Hepatocyte (in vitro differentiated cells): ENCODE results near the gene RAF1. TPM values are rescaled to one million over a fixed set of nuclear protein-coding genes. Genes with fewer than 3 reads are reported as not detected.

Experiments used
- DNase-seq: peaks from one replicate; pipeline ENCODE4 v3.0.0-alpha.2; 2016; ENCODE audit warnings: low spot score
- H2AFZ ChIP-seq: fragments of 200-600 bp; sonication (generic); 2 replicates; pipeline ENCODE4 v1.6.0; 2016; ENCODE audit warnings: antibody characterized with exemption, mild to moderate bottlenecking
- H3K27ac ChIP-seq: fragments of 200-600 bp; sonication (generic); 2 replicates; pipeline ENCODE4 v1.5.1; 2016; ENCODE audit warnings: mild to moderate bottlenecking
- H3K27me3 ChIP-seq: fragments of 200-600 bp; sonication (generic); 2 replicates; pipeline ENCODE4 v1.6.1; 2016
- H3K36me3 ChIP-seq: fragments of 200-600 bp; sonication (generic); replicated peaks from 2 replicates; pipeline ENCODE4 v1.5.1; 2016; ENCODE audit warnings: low read depth; ENCODE audit not compliant: insufficient read depth
- H3K4me1 ChIP-seq: fragments of 200-600 bp; sonication (generic); 2 replicates; pipeline ENCODE4 v1.5.1; 2016; ENCODE audit warnings: mild to moderate bottlenecking, moderate library complexity; ENCODE audit not compliant: insufficient read depth
- H3K4me2 ChIP-seq: fragments of 200-600 bp; sonication (generic); 2 replicates; pipeline ENCODE4 v1.6.0; 2016
- H3K4me3 ChIP-seq: fragments of 200-600 bp; sonication (generic); 2 replicates; pipeline ENCODE4 v1.5.1; 2016; ENCODE audit warnings: mild to moderate bottlenecking
- H3K79me2 ChIP-seq: fragments of 200-600 bp; sonication (generic); 2 replicates; pipeline ENCODE4 v1.6.0; 2017; ENCODE audit warnings: mild to moderate bottlenecking
- H3K9me2 ChIP-seq: fragments of 200-600 bp; sonication (generic); replicated peaks from 2 replicates; pipeline ENCODE4 v1.6.0; 2017; ENCODE audit warnings: mild to moderate bottlenecking; ENCODE audit not compliant: insufficient read depth
- H3K9me3 ChIP-seq: fragments of 200-600 bp; sonication (generic); 2 replicates; pipeline ENCODE4 v1.5.1; 2016; ENCODE audit warnings: low read depth, mild to moderate bottlenecking
- H4K20me1 ChIP-seq: fragments of 200-600 bp; sonication (generic); 2 replicates; pipeline ENCODE4 v1.6.0; 2016; ENCODE audit warnings: mild to moderate bottlenecking; ENCODE audit not compliant: insufficient read depth, poor library complexity, severe bottlenecking
- CTCF ChIP-seq: fragments of 200-600 bp; sonication (generic); IDR thresholded peaks from 2 replicates; pipeline ENCODE4 v1.5.1; 2016; ENCODE audit warnings: antibody characterized with exemption, mild to moderate bottlenecking; ENCODE audit not compliant: poor library complexity
- EZH2 ChIP-seq: fragments of 200-600 bp; sonication (generic); IDR thresholded peaks from 2 replicates; pipeline ENCODE4 v1.6.1; 2016; ENCODE audit warnings: antibody characterized with exemption, mild to moderate bottlenecking, borderline replicate concordance
- EZH2phosphoT487 ChIP-seq: fragments of 200-600 bp; sonication (generic); IDR thresholded peaks from one replicate; pipeline ENCODE4 v1.6.1; 2018; ENCODE audit warnings: antibody characterized with exemption, mild to moderate bottlenecking, low read depth, moderate library complexity; ENCODE audit not compliant: unreplicated experiment, severe bottlenecking
- WGBS: methylation state at CpG from one replicate; pipeline ENCODE4 v1.1.6; 2016; ENCODE audit warnings: low lambda C conversion rate; ENCODE audit errors: missing lambda C conversion rate; 5-methylcytosine and 5-hydroxymethylcytosine counted together
- polyA plus RNA-seq: library from polyadenylated mRNA; unstranded; fragments of >200 nt; fragmentation: Nextera tagmentation; extraction: Ambion mirVana; gene quantifications from 2 replicates; pipeline ENCODE4 v1.2.1, GENCODE V29; 2016
- total RNA-seq: library from RNA; depleted of rRNA; stranded (reverse); fragments of >200 nt; gene quantifications from 2 replicates; pipeline ENCODE4 v1.2.3, GENCODE V29; 2014

The RAF1 gene
- total and polyA plus RNA-seq, 2 experiments from 2014 or later: 79.8 to 118 TPM

GRCh38 chr3:12624056-12624455 is 39.9 kb downstream of the RAF1 start:
- no peak for TF ChIP-seq EZH2
- no peak for TF ChIP-seq CTCF
- TF ChIP-seq EZH2phosphoT487: no peak
- peaks cover 100% of the 10 kb centered on the region for H3K79me2 ChIP-seq

GRCh38 chr3:12622335-12622734 is 41.6 kb downstream of the RAF1 start:
- H3K4me2 ChIP-seq: no peak overlapping the region
- no peak overlapping the region for H3K4me3 ChIP-seq
- peaks cover 99% of the 10 kb centered on the region for H3K79me2 ChIP-seq
- peaks cover 90% of the 10 kb centered on the region for H4K20me1 ChIP-seq
- no peak overlapping the region for H3K27ac ChIP-seq
- 76% methylated on average over 4 of the region's 4 CpGs for WGBS
- DNase-seq: no peak
- TF ChIP-seq CTCF: no peak
- TF ChIP-seq EZH2: no peak
- no peaks in the 10 kb centered on the region for H3K9me3 ChIP-seq
- no peak overlapping the region for H2AFZ ChIP-seq
- no peaks in the 10 kb centered on the region for H3K27me3 ChIP-seq
- no peaks in the 10 kb centered on the region for H3K36me3 ChIP-seq
- H3K4me1 ChIP-seq: peaks cover 9% of the 10 kb centered on the region
- H3K9me2 ChIP-seq: no peaks in the 10 kb centered on the region

More at GRCh38 chr3:12624056-12624455, 39.9 kb downstream of the RAF1 start:
- no peak overlapping the region for H3K27ac ChIP-seq
- no peaks in the 10 kb centered on the region for H3K9me2 ChIP-seq
- H3K9me3 ChIP-seq: no peaks in the 10 kb centered on the region
- peaks cover 12% of the 10 kb centered on the region for H3K4me1 ChIP-seq
- peaks cover 97% of the 10 kb centered on the region for H4K20me1 ChIP-seq
- no peak overlapping the region for H2AFZ ChIP-seq
- no peaks in the 10 kb centered on the region for H3K36me3 ChIP-seq
- 93% methylated on average over 5 of the region's 5 CpGs for WGBS
- H3K4me3 ChIP-seq: no peak overlapping the region
- no peak overlapping the region for H3K4me2 ChIP-seq
- no peaks in the 10 kb centered on the region for H3K27me3 ChIP-seq
- no peak for DNase-seq

- H3K79me2 ChIP-seq: peaks cover 99% of the 10 kb centered on the region
- H3K36me3 ChIP-seq: no peaks in the 10 kb centered on the region
- no peak for TF ChIP-seq EZH2phosphoT487
- no peak for TF ChIP-seq CTCF
- no peak for TF ChIP-seq EZH2
- no peaks in the 10 kb centered on the region for H3K9me3 ChIP-seq
- H3K4me1 ChIP-seq: peaks cover 7% of the 10 kb centered on the region
- DNase-seq: no peak
- no peak overlapping the region for H2AFZ ChIP-seq
- H3K9me2 ChIP-seq: no peaks in the 10 kb centered on the region
- no peak overlapping the region for H3K4me3 ChIP-seq
- no peak overlapping the region for H3K4me2 ChIP-seq
- no peaks in the 10 kb centered on the region for H3K27me3 ChIP-seq
- no peak overlapping the region for H3K27ac ChIP-seq
- H4K20me1 ChIP-seq: peaks cover 87% of the 10 kb centered on the region
Observed at GRCh38 chr3:12620729-12621128, 43.2 kb downstream of the RAF1 start.

- H3K27me3 ChIP-seq: no peaks in the 10 kb centered on the region
- DNase-seq: no peak
- H3K79me2 ChIP-seq: peaks cover 99% of the 10 kb centered on the region
- H3K4me1 ChIP-seq: peaks cover 7% of the 10 kb centered on the region
- H3K27ac ChIP-seq: no peak overlapping the region
- no peak for TF ChIP-seq EZH2
- no peak for TF ChIP-seq CTCF
- no peak for TF ChIP-seq EZH2phosphoT487
- H3K9me3 ChIP-seq: no peaks in the 10 kb centered on the region
- H3K4me3 ChIP-seq: no peak overlapping the region
- H3K4me2 ChIP-seq: no peak overlapping the region
- 97% methylated on average over 6 of the region's 6 CpGs for WGBS
- H3K36me3 ChIP-seq: no peaks in the 10 kb centered on the region
- H4K20me1 ChIP-seq: peaks cover 86% of the 10 kb centered on the region
- H2AFZ ChIP-seq: no peak overlapping the region
- no peaks in the 10 kb centered on the region for H3K9me2 ChIP-seq
Observed at GRCh38 chr3:12620305-12620704, 43.6 kb downstream of the RAF1 start.
